Thyroid gland (tissue), 4 donors: Measurements from ENCODE around the gene LMO7.

Source experiments
- POLR2A ChIP-seq, 2 donors: fragments of 450-650 bp; IDR thresholded peaks; one replicate each; pipeline ENCODE4 v1.6.1; 2017; ENCODE audit warnings: antibody characterized with exemption in 2 of 2, mild to moderate bottlenecking in 2 of 2, moderate library complexity in 1 of 2
- TF ChIP-seq, protein P1 (sequence below), 6 experiments: fragments of 200-600 bp in 3 of 6; fragments of 450-650 bp in 3 of 6; sonication (generic) in 3 of 6; IDR thresholded peaks; one replicate each; pipeline ENCODE4 v1.5.1; 2016 to 2019; ENCODE audit warnings: antibody characterized with exemption in 6 of 6, mild to moderate bottlenecking in 2 of 6, inconsistent platforms in 1 of 6, moderate library complexity in 1 of 6

DNA sequence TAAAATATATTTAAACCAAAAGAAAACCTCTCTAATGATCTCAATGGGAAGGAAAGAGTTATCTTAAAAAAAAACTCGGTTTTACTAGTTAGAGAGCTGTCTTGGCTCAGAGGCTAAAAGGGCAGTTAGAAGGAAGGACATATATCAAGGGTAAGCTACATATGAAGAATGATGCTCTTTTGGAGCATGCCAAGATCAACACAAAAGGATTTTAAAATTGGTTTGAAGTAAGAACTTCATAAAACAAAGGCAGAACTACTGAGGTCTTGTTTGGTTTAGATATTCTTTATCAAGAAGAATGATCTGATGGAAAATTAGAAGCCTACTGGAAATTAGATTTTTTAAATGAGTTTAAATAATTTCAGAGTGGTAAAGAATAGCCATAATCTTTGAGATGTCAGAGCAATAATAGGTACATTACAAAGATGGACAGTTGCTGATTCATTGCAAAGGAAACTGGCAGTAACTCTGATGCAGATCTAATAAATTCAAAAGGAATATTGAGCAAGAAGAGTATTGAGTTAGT, 39.4 kb upstream of the LMO7 start:
- no peak for TF ChIP-seq POLR2A (IDR thresholded peaks at IDR 0.05)
- TF ChIP-seq, protein P1, sequence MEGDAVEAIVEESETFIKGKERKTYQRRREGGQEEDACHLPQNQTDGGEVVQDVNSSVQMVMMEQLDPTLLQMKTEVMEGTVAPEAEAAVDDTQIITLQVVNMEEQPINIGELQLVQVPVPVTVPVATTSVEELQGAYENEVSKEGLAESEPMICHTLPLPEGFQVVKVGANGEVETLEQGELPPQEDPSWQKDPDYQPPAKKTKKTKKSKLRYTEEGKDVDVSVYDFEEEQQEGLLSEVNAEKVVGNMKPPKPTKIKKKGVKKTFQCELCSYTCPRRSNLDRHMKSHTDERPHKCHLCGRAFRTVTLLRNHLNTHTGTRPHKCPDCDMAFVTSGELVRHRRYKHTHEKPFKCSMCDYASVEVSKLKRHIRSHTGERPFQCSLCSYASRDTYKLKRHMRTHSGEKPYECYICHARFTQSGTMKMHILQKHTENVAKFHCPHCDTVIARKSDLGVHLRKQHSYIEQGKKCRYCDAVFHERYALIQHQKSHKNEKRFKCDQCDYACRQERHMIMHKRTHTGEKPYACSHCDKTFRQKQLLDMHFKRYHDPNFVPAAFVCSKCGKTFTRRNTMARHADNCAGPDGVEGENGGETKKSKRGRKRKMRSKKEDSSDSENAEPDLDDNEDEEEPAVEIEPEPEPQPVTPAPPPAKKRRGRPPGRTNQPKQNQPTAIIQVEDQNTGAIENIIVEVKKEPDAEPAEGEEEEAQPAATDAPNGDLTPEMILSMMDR (IDR thresholded peaks at IDR 0.05): no peak
